Stimulated activated CD4-positive, alpha-beta T cell treated with anti-CD3 and anti-CD28 coated beads, Interleukin-12 subunit alpha, Interleukin-12 subunit beta, amount 100 ng/mL, for 48 hours (primary cell): Measurements from ENCODE around the gene C1GALT1C1L.
"Not testable (repeated sequence)": the region's sequence is repeated elsewhere in the genome, so short reads cannot be mapped to it uniquely, and the experiment has no call there.

ENCODE experiments used
- DNase-seq, 3 donors: peaks; one replicate each; pipeline ENCODE4 v3.0.0-alpha.2; 2020; ENCODE audit warnings: low read depth in 2 of 3, low spot score in 1 of 3

The C1GALT1C1L gene

DNA sequence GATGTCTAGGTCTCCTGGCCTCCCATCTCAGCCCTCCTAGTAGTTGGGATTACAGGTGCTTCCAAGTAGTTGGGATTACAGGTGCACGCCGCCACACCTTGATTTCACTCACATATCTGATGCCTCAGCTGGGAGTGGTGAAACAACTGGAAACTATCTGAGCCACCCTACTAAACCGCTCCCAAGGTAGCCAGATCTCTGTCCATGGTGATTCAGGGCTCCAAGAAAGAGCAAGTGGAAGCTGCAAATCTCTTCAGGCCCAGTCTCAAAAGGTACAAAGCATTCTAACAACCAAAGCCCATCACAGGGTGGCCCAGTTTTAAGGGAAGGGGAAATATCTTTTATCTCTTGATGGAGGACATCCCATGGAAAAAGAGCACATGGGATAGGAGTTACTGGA, 19.0 kb downstream of the C1GALT1C1L start:
- no peak for DNase-seq

DNA sequence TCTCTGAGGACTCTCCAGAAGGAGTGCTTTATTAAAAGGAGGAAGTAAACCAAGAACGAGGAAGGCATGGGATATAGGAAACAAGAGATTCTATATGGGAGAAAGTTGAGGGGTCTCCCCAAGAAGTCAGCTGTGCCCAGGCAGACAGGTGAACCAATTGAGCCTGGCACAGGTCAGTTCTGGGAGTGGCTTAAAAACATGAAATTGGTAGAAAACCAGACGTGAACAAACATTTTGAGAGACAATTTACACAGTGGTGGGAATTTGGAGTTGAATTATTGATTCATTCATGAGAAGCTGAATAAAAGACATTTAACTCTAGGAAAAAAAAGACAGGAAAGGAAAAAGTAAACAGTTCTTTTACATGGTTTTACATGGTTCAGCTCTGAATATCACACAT, 22.7 kb downstream of the C1GALT1C1L start:
- no peak for DNase-seq

DNA sequence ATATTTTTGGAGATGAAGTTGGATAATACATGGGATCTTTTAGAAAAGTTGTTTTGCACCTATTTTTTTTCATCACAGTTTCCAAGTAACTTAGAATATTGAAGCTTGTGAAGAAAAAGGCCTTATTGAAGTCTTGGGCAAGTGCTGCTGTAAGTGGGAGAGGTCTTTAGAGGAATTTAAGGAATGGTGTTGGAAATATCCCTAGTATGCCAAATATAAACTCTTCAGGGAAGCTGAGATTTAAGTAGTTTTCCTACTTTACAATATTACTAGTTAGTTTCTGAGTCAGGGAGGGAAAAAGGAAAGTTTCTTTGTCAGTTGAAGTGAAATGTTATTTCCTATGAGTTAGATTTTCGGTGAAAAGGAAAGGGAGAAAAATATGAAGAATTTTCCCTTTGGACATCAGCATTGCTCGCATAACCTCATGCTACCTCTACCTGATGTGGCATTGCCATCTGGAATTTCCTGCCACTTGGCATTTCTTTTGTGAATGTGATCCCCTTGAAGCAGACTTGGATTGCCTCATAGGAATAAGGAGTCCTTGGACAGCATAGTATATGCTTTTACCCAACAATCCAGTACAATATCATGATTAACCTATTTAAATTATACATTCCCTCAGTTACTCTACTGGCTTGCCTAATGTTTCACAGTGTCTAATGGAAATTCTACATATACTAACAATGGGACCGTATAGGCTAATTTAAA, 27.1 kb downstream of the C1GALT1C1L start:
- DNase-seq = no peak

GRCh38 chr2:43643680-43644079, 32.5 kb downstream of the C1GALT1C1L start:
- DNase-seq = no peak

DNA sequence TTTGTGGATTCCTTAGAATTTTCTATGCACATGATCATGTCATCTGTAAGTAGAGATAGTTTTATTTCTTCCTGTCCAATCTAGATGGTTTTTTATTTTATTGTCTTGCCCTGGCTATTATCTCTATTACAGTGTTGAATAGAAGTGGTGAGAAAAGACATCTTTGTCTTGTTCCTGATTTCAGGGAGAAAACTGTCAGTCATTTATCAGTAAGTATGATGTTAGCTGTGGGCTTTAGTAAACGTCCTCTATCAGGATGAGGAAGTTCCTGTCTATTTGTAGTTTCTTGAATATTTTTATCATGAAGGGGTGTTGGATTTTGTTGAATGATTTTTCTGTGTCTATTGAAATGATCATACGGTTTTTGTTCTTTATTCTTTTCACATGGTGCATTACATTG, 33.9 kb downstream of the C1GALT1C1L start:
- no peak for DNase-seq

GRCh38 chr2:43637030-43637803, 39.0 kb downstream of the C1GALT1C1L start, which contains the start of gene PLEKHH2:
PLEKHH2 (plus strand) TSS chr2:43637260; CDS start chr2:43644674, 7,414 bp downstream.
- DNase-seq = peak; percentile 84 to 95 (median 86)

- peak in 1 of 3 donors; percentile 3 for DNase-seq
Observed at GRCh38 chr2:43636621-43637020, 39.6 kb downstream of the C1GALT1C1L start.

GRCh38 chr2:43636153-43636552, 40.1 kb downstream of the C1GALT1C1L start:
- DNase-seq = not testable (repeated sequence)

DNA sequence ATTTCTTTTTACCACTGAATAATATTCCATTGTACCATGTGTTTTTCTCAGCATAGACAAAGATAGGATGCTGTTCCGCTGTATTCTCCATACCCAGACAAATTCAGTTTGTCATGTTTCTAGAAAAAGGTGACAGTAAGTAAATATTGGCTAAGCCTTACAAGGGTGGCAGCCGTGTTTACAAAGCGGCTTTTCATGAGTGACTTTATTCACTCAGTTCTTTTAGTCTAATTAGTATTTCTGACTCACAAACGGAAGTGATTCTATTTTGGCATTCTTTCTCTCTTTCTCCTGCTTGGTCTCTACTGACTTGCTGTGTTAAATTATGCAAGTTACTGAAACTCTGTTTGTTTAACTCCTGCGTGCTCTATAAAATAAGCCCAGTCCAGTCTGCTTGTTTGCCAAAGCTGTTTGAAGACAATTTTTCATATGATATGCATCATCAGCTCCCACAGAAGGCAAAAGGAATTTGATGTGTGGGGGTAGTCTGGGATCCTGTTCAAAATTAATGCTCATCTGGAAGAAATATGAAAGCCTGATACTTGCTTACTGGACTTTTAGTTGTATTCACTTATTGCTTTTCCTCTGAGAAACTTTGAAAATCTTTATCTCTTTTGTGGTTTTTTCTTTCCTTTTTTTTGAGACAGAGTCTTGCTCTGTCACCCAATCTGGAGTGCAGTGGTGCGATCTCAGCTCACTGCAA, 41.5 kb downstream of the C1GALT1C1L start:
- DNase-seq = no peak

- DNase-seq = no peak
Observed at GRCh38 chr2:43631618-43632317, 44.5 kb downstream of the C1GALT1C1L start.
